Liver (tissue), 9 donors: ENCODE data around the gene TOMM5. TPM values are rescaled to one million over a fixed set of nuclear protein-coding genes. Genes with fewer than 3 reads are reported as not detected.

ENCODE experiments used
- DNase-seq: peaks from one replicate; pipeline ENCODE4 v3.0.0-alpha.2; 2017; ENCODE audit warnings: low spot score
- H3K27ac ChIP-seq, 2 donors: one replicate each; pipeline ENCODE4 v1.7.0; 2013; ENCODE audit warnings: inconsistent platforms in 2 of 2, low read length in 2 of 2, control low read depth in 1 of 2, low read depth in 1 of 2, mild to moderate bottlenecking in 1 of 2
- H3K27me3 ChIP-seq, 4 donors: one replicate each; pipeline versions ENCODE4 v1.6.1 to v1.7.0; 2013; ENCODE audit warnings: low read length in 3 of 4, inconsistent platforms in 1 of 4, mild to moderate bottlenecking in 1 of 4, moderate library complexity in 1 of 4; ENCODE audit not compliant: control insufficient read depth in 4 of 4, insufficient read depth in 4 of 4
- H3K36me3 ChIP-seq, 4 donors: one replicate each; pipeline versions ENCODE4 v1.6.1 to v1.7.0; 2013; ENCODE audit warnings: low read length in 3 of 4, mild to moderate bottlenecking in 3 of 4, low read depth in 1 of 4, moderate library complexity in 1 of 4; ENCODE audit not compliant: control insufficient read depth in 4 of 4, insufficient read depth in 3 of 4
- H3K4me1 ChIP-seq, 4 donors: one replicate each; pipeline versions ENCODE4 v1.6.1 to v1.7.0; 2013; ENCODE audit warnings: low read length in 3 of 4, mild to moderate bottlenecking in 3 of 4, moderate library complexity in 1 of 4; ENCODE audit not compliant: control insufficient read depth in 4 of 4, insufficient read depth in 4 of 4
- H3K4me3 ChIP-seq, 3 donors: one replicate each; pipeline versions ENCODE4 v1.6.1 to v1.7.0; 2013; ENCODE audit warnings: low read length in 3 of 3, control low read depth in 1 of 3, low read depth in 1 of 3, mild to moderate bottlenecking in 1 of 3
- H3K9ac ChIP-seq, 2 donors: one replicate each; pipeline ENCODE4 v1.7.0; 2013; ENCODE audit warnings: low read length in 2 of 2, mild to moderate bottlenecking in 2 of 2, moderate library complexity in 2 of 2, control low read depth in 1 of 2, low read depth in 1 of 2
- H3K9me3 ChIP-seq, 4 donors: one replicate each; pipeline versions ENCODE4 v1.6.1 to v1.7.0; 2013; ENCODE audit warnings: low read length in 3 of 4; ENCODE audit not compliant: control insufficient read depth in 4 of 4
- FOXA1 ChIP-seq: IDR thresholded peaks from 2 replicates; pipeline ENCODE4 v1.6.1; 2016; ENCODE audit warnings: antibody characterized with exemption
- FOXA2 ChIP-seq: IDR thresholded peaks from 2 replicates; pipeline ENCODE4 v1.6.1; 2016; ENCODE audit warnings: antibody characterized with exemption
- GABPA ChIP-seq, 2 donors: IDR thresholded peaks in 1 of 2; conservative IDR thresholded peaks in 1 of 2; 2 replicates each; pipeline ENCODE4 v1.6.1; 2016; ENCODE audit warnings: antibody characterized with exemption in 2 of 2, mild to moderate bottlenecking in 1 of 2, moderate library complexity in 1 of 2
- HNF4A ChIP-seq, 2 donors: conservative IDR thresholded peaks; 2 replicates each; pipeline ENCODE4 v1.6.1; 2016; ENCODE audit warnings: antibody characterized with exemption in 2 of 2, mild to moderate bottlenecking in 2 of 2
- HNF4G ChIP-seq: IDR thresholded peaks from 2 replicates; pipeline ENCODE4 v1.6.1; 2016; ENCODE audit warnings: antibody characterized with exemption
- JUND ChIP-seq, 2 donors: IDR thresholded peaks; 2 replicates each; pipeline ENCODE4 v1.6.1; 2016; ENCODE audit warnings: antibody characterized with exemption in 2 of 2
- NR2F2 ChIP-seq: IDR thresholded peaks from 2 replicates; pipeline ENCODE4 v1.6.1; 2016; ENCODE audit warnings: antibody characterized with exemption
- RXRA ChIP-seq, 2 donors: IDR thresholded peaks; 2 replicates each; pipeline ENCODE4 v1.6.1; 2017 to 2018; ENCODE audit warnings: antibody characterized with exemption in 2 of 2, mild to moderate bottlenecking in 1 of 2
- SP1 ChIP-seq: IDR thresholded peaks from 2 replicates; pipeline ENCODE4 v1.6.1; 2018; ENCODE audit warnings: antibody characterized with exemption, mild to moderate bottlenecking
- TAF1 ChIP-seq: conservative IDR thresholded peaks from 2 replicates; pipeline ENCODE4 v1.6.1; 2016; ENCODE audit warnings: antibody characterized with exemption, mild to moderate bottlenecking
- YY1 ChIP-seq: IDR thresholded peaks from 2 replicates; pipeline ENCODE4 v1.6.1; 2016; ENCODE audit warnings: antibody characterized with exemption, mild to moderate bottlenecking
- WGBS: extraction: QIAGEN DNeasy Blood & Tissue Kit; methylation state at CpG from one replicate; pipeline ENCODE4 v1.1.7; 2013; 5-methylcytosine and 5-hydroxymethylcytosine counted together
- polyA plus RNA-seq, 2 donors: library from polyadenylated mRNA; stranded (reverse) in 1 of 2; unstranded in 1 of 2; fragments of 200-250 nt in 1 of 2; fragments of >200 nt in 1 of 2; fragmentation: Nextera tagmentation in 1 of 2; extraction: Ambion mirVana in 1 of 2; gene quantifications; one replicate each; pipeline versions ENCODE4 v1.2.1 to v1.2.3, GENCODE V29; 2013 to 2015
- total RNA-seq, 2 donors: library from RNA; depleted of rRNA; stranded (reverse); fragments of >200 nt; gene quantifications; one replicate each; pipeline ENCODE4 v1.2.3, GENCODE V29; 2014
- TF ChIP-seq, protein P1 (sequence below): IDR thresholded peaks from 2 replicates; pipeline ENCODE4 v1.6.1; 2016; ENCODE audit warnings: antibody characterized with exemption, mild to moderate bottlenecking
- TF ChIP-seq, protein P2 (sequence below): IDR thresholded peaks from 2 replicates; pipeline ENCODE4 v1.6.1; 2016; ENCODE audit warnings: antibody characterized with exemption
- donor health status: healthy.
- donor health status: healthy.
- donor health status: healthy.
- donor health status: healthy.
- donor health status: healthy.

The TOMM5 gene
- total and polyA plus RNA-seq, 4 donors = 43.0 to 107 (median 71.9) TPM

GRCh38 chr9:37625036-37625757 lies 32.8 kb upstream of the TOMM5 start:
- WGBS = 76% methylated on average over 5 of the region's 5 CpGs
- Histone ChIP-seq H3K27me3 (no peaks in the 10 kb centered on the region), H3K9ac (no peak overlapping the region), H3K9me3 (no peaks in the 10 kb centered on the region), H3K27ac (no peak overlapping the region), H3K4me1 (no peaks in the 10 kb centered on the region), H3K4me3 (no peak overlapping the region), H3K36me3 (no peaks in the 10 kb centered on the region)
- DNase-seq = no peak
- TF ChIP-seq, protein P1, sequence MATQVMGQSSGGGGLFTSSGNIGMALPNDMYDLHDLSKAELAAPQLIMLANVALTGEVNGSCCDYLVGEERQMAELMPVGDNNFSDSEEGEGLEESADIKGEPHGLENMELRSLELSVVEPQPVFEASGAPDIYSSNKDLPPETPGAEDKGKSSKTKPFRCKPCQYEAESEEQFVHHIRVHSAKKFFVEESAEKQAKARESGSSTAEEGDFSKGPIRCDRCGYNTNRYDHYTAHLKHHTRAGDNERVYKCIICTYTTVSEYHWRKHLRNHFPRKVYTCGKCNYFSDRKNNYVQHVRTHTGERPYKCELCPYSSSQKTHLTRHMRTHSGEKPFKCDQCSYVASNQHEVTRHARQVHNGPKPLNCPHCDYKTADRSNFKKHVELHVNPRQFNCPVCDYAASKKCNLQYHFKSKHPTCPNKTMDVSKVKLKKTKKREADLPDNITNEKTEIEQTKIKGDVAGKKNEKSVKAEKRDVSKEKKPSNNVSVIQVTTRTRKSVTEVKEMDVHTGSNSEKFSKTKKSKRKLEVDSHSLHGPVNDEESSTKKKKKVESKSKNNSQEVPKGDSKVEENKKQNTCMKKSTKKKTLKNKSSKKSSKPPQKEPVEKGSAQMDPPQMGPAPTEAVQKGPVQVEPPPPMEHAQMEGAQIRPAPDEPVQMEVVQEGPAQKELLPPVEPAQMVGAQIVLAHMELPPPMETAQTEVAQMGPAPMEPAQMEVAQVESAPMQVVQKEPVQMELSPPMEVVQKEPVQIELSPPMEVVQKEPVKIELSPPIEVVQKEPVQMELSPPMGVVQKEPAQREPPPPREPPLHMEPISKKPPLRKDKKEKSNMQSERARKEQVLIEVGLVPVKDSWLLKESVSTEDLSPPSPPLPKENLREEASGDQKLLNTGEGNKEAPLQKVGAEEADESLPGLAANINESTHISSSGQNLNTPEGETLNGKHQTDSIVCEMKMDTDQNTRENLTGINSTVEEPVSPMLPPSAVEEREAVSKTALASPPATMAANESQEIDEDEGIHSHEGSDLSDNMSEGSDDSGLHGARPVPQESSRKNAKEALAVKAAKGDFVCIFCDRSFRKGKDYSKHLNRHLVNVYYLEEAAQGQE = no peak
- TF ChIP-seq, protein P2, sequence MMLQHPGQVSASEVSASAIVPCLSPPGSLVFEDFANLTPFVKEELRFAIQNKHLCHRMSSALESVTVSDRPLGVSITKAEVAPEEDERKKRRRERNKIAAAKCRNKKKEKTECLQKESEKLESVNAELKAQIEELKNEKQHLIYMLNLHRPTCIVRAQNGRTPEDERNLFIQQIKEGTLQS = no peak
- TF ChIP-seq JUND (IDR thresholded peaks at IDR 0.05) = no peak
- TF ChIP-seq NR2F2 = no peak
- no peak for TF ChIP-seq HNF4A (conservative IDR thresholded peaks at IDR 0.05)

DNA sequence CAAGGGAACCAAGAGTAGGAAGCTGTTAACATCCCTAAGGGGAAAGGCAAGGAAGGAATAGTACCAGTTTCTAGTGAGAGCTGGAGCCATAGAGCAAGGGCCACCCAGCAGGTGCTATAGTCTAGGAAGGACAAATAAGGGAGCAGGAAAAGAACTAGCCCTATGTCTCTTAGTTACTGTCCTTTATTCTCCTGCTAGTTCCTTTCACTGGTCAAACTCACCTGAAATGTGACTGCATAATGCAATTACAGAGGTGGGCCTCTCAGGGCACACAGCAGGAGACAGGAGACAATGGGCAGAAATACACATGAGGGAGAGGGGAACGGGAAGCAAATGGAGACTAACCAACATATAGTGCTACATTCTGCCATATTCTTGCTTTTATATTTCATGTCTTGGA lies 31.7 kb upstream of the TOMM5 start:
- no peaks in the 10 kb centered on the region for H3K4me1 ChIP-seq
- TF ChIP-seq FOXA2 (no peak), GABPA (IDR thresholded peaks at IDR 0.05 in 1 of 2, conservative IDR thresholded peaks at IDR 0.05 in 1 of 2) (no peak), NR2F2 (no peak), HNF4G (no peak), TAF1 (no peak), FOXA1 (no peak), YY1 (no peak), SP1 (no peak), HNF4A (conservative IDR thresholded peaks at IDR 0.05) (no peak), RXRA (IDR thresholded peaks at IDR 0.05) (no peak)
- TF ChIP-seq, protein P1 = no peak
- TF ChIP-seq, protein P2 = no peak
- 86% methylated on average over 1 of the region's 1 CpG for WGBS

More for the DNA sequence above, 31.7 kb upstream of the TOMM5 start:
- DNase-seq = no peak
- Histone ChIP-seq H3K4me3 (no peak overlapping the region), H3K36me3 (no peaks in the 10 kb centered on the region), H3K27ac (no peak overlapping the region), H3K9ac (no peak overlapping the region), H3K27me3 (no peaks in the 10 kb centered on the region), H3K9me3 (no peaks in the 10 kb centered on the region)
